Lung (tissue), 12 donors: ENCODE measurements around the gene ROR1. TPM values are rescaled to one million over a fixed set of nuclear protein-coding genes. Genes with fewer than 3 reads are reported as not detected.
A peak's percentile ranks its signal among the peaks of the same experiment; 100 is the strongest.

Experiments
- ATAC-seq: fragments of 200-7000 bp; cut with Tn5 transposase; one replicate; pipeline ENCODE4 v1.9.1; 2020; ENCODE audit warnings: moderate number of reproducible peaks; ENCODE audit not compliant: insufficient read depth, low FRiP score
- DNase-seq, 3 donors: peaks; one replicate each; pipeline ENCODE4 v3.0.0-alpha.2; 2013 to 2017
- H3K27ac ChIP-seq, 2 donors: one replicate each; pipeline ENCODE4 v1.5.1; 2013; ENCODE audit warnings: mild to moderate bottlenecking in 2 of 2, moderate library complexity in 2 of 2, control low read depth in 1 of 2, inconsistent platforms in 1 of 2, low read depth in 1 of 2, low read length in 1 of 2
- H3K27me3 ChIP-seq, 3 donors: one replicate each; pipeline ENCODE4 v1.5.1; 2013; ENCODE audit warnings: low read length in 2 of 3; ENCODE audit not compliant: control insufficient read depth in 3 of 3, insufficient read depth in 3 of 3
- H3K36me3 ChIP-seq, 4 donors: one replicate each; pipeline ENCODE4 v1.5.1; 2013; ENCODE audit warnings: low read length in 4 of 4, mild to moderate bottlenecking in 1 of 4, moderate library complexity in 1 of 4; ENCODE audit not compliant: control insufficient read depth in 4 of 4, insufficient read depth in 4 of 4
- H3K4me1 ChIP-seq, 5 donors: one replicate each; pipeline ENCODE4 v1.5.1; 2013; ENCODE audit warnings: low read length in 5 of 5, mild to moderate bottlenecking in 2 of 5, moderate library complexity in 1 of 5; ENCODE audit not compliant: control insufficient read depth in 5 of 5, insufficient read depth in 5 of 5
- H3K4me3 ChIP-seq: one replicate; pipeline ENCODE4 v1.5.1; 2013; ENCODE audit warnings: mild to moderate bottlenecking, control low read depth, moderate library complexity
- H3K9ac ChIP-seq, 2 donors: one replicate each; pipeline ENCODE4 v1.5.1; 2013; ENCODE audit warnings: low read length in 2 of 2, control low read depth in 1 of 2; ENCODE audit not compliant: insufficient read depth in 1 of 2
- H3K9me3 ChIP-seq, 4 donors: one replicate each; pipeline ENCODE4 v1.5.1; 2013; ENCODE audit warnings: low read length in 3 of 4, mild to moderate bottlenecking in 1 of 4, moderate library complexity in 1 of 4; ENCODE audit not compliant: control insufficient read depth in 4 of 4, insufficient read depth in 3 of 4
- WGBS, 2 donors: extraction: QIAGEN DNeasy Blood & Tissue Kit; methylation state at CpG; one replicate each; pipeline ENCODE4 v1.1.7; 2013; 5-methylcytosine and 5-hydroxymethylcytosine counted together
- polyA plus RNA-seq, 2 donors: library from polyadenylated mRNA; stranded (reverse); fragments of 200-250 nt; gene quantifications; one replicate each; pipeline ENCODE4 v1.2.1, GENCODE V29; 2013
- total RNA-seq, 2 donors: library from RNA; depleted of rRNA in 1 of 2; stranded (reverse); fragments of >200 nt in 1 of 2; gene quantifications; one replicate each; pipeline ENCODE4 v1.2.1, GENCODE V29; 2014 to 2021
- TF ChIP-seq, protein P1 (sequence below): IDR thresholded peaks from 2 replicates; pipeline ENCODE4 v1.5.1; 2012; ENCODE audit warnings: mild to moderate bottlenecking; ENCODE audit errors: control extremely low read depth, extremely low read depth
- donor health status: control.
- donor health status: control.
- donor health status: Bipolar disorder and iron deficiency.
- donor health status: healthy.
- donor health status: DM: yes; HTN: yes; CAD: no.

ROR1 gene
- total and polyA plus RNA-seq, 4 donors: 2.9 to 47.0 (median 14.0) TPM

DNA sequence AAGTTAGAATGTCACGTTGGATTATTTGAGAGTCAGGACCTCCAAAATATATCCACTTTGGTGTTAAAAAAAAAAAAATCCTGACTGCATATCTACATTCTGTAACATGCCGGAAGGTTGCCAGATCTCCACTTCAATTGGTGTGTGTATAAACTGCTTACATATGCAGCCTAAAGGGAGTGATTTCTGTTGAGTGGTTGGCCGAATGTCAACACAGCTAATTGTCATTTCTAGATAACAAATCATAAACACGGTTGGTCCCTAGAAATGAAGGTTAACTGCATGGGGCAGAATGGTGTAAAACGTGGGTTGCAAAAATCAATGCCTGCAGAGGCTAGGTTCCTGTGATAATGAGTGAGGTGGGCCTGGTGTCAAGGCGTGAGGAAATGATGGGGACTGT, 15.0 kb upstream of the ROR1 start:
- Histone ChIP-seq H3K9me3 (no peaks in the 10 kb centered on the region), H3K27me3 (no peaks in the 10 kb centered on the region), H3K9ac (no peak overlapping the region), H3K36me3 (no peaks in the 10 kb centered on the region), H3K4me3 (no peak overlapping the region), H3K4me1 (peaks cover 0 to 30% (median 8%) of the 10 kb centered on the region in 5 donors), H3K27ac (no peak overlapping the region)
- DNase-seq (peak; percentile 66 to 92 (median 82)), ATAC-seq (no peak)
- 54 to 69% methylated on average over 6 of the region's 6 CpGs for WGBS, 2 donors
- TF ChIP-seq, protein P1, sequence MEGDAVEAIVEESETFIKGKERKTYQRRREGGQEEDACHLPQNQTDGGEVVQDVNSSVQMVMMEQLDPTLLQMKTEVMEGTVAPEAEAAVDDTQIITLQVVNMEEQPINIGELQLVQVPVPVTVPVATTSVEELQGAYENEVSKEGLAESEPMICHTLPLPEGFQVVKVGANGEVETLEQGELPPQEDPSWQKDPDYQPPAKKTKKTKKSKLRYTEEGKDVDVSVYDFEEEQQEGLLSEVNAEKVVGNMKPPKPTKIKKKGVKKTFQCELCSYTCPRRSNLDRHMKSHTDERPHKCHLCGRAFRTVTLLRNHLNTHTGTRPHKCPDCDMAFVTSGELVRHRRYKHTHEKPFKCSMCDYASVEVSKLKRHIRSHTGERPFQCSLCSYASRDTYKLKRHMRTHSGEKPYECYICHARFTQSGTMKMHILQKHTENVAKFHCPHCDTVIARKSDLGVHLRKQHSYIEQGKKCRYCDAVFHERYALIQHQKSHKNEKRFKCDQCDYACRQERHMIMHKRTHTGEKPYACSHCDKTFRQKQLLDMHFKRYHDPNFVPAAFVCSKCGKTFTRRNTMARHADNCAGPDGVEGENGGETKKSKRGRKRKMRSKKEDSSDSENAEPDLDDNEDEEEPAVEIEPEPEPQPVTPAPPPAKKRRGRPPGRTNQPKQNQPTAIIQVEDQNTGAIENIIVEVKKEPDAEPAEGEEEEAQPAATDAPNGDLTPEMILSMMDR: no peak

DNA sequence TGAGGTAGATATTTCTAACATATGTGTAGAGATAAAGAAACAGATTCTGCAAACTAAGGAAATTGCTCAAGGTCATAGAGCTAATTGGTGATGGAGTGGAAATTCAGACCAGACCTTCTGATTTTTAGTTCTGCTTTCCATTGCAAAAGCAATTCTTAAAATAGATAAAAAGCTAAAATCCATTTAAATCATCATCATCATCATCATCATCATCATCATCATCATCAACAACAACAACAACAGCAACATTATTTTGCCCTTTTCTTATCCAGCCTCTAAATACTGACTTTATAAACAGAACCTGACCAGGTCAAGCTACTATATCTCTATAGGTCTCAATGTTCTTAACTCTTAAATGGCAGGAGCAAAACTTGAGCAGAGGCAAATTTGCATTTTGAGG, 14.0 kb upstream of the ROR1 start:
- no peak overlapping the region for H3K27ac ChIP-seq
- DNase-seq: no peak
- no peaks in the 10 kb centered on the region for H3K27me3 ChIP-seq
- no peak for ATAC-seq
- no peaks in the 10 kb centered on the region for H3K9me3 ChIP-seq
- peaks cover 0 to 30% (median 8%) of the 10 kb centered on the region in 5 donors for H3K4me1 ChIP-seq
- no peak overlapping the region for H3K9ac ChIP-seq
- no peaks in the 10 kb centered on the region for H3K36me3 ChIP-seq
- H3K4me3 ChIP-seq: no peak overlapping the region
- TF ChIP-seq, protein P1: no peak

DNA sequence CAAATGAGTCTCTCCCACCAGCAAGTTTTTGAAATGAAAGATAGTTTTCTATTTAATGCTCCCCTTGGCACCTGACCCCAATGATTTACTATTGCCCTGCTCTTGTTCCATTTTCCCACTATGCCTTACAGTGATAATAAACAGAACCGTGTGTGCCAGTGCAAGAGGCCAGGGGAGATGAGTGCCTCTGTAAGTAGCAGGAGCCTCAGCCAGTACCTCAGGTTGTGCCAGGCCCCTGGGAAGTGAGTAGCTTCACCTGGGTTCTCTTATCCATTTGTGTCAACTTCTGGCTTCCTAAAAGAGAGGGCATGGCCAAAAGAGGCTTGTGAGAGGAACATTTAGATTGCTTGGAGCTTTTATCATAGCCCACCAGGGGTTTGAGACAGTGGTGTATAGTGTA, 3.4 kb upstream of the ROR1 start:
- Histone ChIP-seq H3K36me3 (no peaks in the 10 kb centered on the region), H3K4me3 (no peak overlapping the region), H3K9ac (no peak overlapping the region), H3K9me3 (no peaks in the 10 kb centered on the region), H3K27ac (no peak overlapping the region), H3K27me3 (no peaks in the 10 kb centered on the region), H3K4me1 (peaks cover 0 to 10% (median 6%) of the 10 kb centered on the region in 5 donors)
- ATAC-seq (no peak), DNase-seq (no peak)
- TF ChIP-seq, protein P1: no peak
- WGBS, 2 donors: 50 to 57% methylated on average over 1 of the region's 1 CpG

DNA sequence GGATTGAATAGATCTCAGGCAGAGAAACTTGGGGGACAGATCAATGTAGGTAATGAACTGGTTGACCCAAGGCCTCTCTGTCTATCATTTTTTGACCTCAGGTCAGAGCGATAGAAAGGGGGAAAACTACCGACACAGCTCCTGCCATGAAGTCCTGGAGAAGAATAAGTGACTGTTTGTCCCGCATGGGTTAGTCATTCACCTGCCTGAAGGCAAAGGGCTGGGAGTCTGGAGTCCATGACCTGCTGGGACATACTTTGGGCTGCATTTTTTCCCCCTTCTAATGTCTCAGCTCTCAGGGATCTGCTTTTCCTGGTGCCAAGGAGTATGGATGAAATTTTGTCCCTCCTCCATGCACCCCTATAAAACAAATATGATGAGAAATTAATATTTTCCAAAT, 1.6 kb upstream of the ROR1 start:
- Histone ChIP-seq H3K27me3 (no peaks in the 10 kb centered on the region), H3K36me3 (no peaks in the 10 kb centered on the region), H3K4me1 (peaks cover 0 to 25% (median 10%) of the 10 kb centered on the region in 5 donors), H3K9ac (no peak overlapping the region), H3K9me3 (no peaks in the 10 kb centered on the region), H3K4me3 (no peak overlapping the region), H3K27ac (no peak overlapping the region)
- WGBS, 2 donors: 94 to 99% methylated on average over 3 of the region's 3 CpGs
- ATAC-seq (no peak), DNase-seq (no peak)
- TF ChIP-seq, protein P1: no peak
